SK-N-SH (cell line): ENCODE measurements around the gene ATG4B.

Experiments used
- MXI1 ChIP-seq: IDR thresholded peaks from 2 replicates; pipeline ENCODE4 v1.6.1; 2012; ENCODE audit warnings: mild to moderate bottlenecking, low read depth, low read length, improper control_type of control experiment
- YY1 ChIP-seq: IDR thresholded peaks from 2 replicates; pipeline ENCODE4 v1.4.0; 2012; ENCODE audit warnings: low read depth, mild to moderate bottlenecking
- TF ChIP-seq, protein P1 (sequence below): fragments of 200-600 bp; sonication (generic); IDR thresholded peaks from 2 replicates; pipeline ENCODE4 v1.6.1; 2017; ENCODE audit warnings: antibody characterized with exemption, mild to moderate bottlenecking, moderate library complexity

DNA sequence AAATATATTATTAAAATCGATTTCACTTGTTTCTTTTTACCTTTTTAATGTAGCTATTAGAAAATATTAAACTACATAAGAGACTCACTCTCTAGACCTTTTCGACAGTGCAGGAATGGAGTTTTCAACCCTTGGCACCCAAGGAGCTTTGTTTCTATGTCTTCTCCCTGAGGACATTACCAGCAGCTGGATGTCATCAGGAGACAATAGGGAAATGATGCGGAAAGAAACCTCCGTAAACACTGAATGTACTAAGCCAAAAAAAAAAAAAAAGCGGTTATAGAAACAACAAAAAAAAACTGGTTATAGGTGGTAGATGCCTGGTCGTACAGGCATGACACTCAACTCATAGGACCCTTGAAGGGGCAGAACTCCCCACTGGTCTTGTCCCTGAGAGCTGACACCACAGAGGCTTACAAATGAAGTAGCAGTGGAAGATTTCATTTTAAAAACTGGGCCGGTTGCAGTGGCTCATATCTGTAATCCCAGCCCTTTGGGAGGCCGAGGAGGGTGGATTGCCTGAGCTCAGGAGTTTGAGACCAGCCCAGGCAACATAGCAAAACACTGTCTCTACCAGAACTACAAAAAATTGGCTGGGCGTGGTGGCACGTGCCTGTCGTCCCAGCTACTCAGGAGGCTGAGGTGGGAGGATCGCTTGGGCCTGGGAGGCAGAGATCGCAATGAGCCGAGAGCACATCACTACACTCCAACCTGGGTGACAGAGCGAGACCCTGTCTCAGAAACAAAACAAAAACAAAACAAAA is 24.3 kb upstream of the ATG4B start:
- TF ChIP-seq, protein P1, sequence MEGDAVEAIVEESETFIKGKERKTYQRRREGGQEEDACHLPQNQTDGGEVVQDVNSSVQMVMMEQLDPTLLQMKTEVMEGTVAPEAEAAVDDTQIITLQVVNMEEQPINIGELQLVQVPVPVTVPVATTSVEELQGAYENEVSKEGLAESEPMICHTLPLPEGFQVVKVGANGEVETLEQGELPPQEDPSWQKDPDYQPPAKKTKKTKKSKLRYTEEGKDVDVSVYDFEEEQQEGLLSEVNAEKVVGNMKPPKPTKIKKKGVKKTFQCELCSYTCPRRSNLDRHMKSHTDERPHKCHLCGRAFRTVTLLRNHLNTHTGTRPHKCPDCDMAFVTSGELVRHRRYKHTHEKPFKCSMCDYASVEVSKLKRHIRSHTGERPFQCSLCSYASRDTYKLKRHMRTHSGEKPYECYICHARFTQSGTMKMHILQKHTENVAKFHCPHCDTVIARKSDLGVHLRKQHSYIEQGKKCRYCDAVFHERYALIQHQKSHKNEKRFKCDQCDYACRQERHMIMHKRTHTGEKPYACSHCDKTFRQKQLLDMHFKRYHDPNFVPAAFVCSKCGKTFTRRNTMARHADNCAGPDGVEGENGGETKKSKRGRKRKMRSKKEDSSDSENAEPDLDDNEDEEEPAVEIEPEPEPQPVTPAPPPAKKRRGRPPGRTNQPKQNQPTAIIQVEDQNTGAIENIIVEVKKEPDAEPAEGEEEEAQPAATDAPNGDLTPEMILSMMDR = no peak
- TF ChIP-seq MXI1 (no peak), YY1 (no peak)
